Measurements from ENCODE around the gene ADH1A.

- TF ChIP-seq CTCF (conservative IDR thresholded peaks at IDR 0.05) (no peak), EZH2 (IDR thresholded peaks at IDR 0.05; ENCODE audit: low read depth) (no peak)
Observed at GRCh38 chr4:99234331-99235010, 56.3 kb downstream of the ADH1A start.

Measured in PC-9 (cell line).